ENCODE data around the gene INSL3.

Gene INSL3

GRCh38 chr19:17866964-17867486 is 45.7 kb upstream of the INSL3 start:
- H3K36me3 ChIP-seq (ENCODE audit: control insufficient read depth, low read length), result peaks cover 26% of the 10 kb centered on the region
- no peak overlapping the region for H3K27ac ChIP-seq (ENCODE audit: low read depth, low read length)
- H3F3A ChIP-seq (ENCODE audit: control insufficient read depth, insufficient read depth), result peaks cover 33% of the 10 kb centered on the region
- no peak overlapping the region for H3K4me2 ChIP-seq (ENCODE audit: low read length)
- H3K27me3 ChIP-seq (ENCODE audit: control insufficient read depth, low read length), result peaks cover 12% of the 10 kb centered on the region
- H3K9me3 ChIP-seq (ENCODE audit: control insufficient read depth, insufficient read depth, low read length), result no peaks in the 10 kb centered on the region
- TF ChIP-seq CTCF (IDR thresholded peaks at IDR 0.05; ENCODE audit: low read depth, low read length, poor library complexity, severe bottlenecking) (no peak), EZH2phosphoT487 (IDR thresholded peaks at IDR 0.05; ENCODE audit: borderline replicate concordance, low read length) (no peak)
- peaks cover 7% of the 10 kb centered on the region; the same call in 1 of the 2 replicates for H4K20me1 ChIP-seq (ENCODE audit: control insufficient read depth, insufficient read depth, low read depth, low read length)
- H3K9me2 ChIP-seq (replicated peaks; ENCODE audit: control insufficient read depth, low read length), result no peaks in the 10 kb centered on the region
- H3K4me3 ChIP-seq (ENCODE audit: low read length), result no peak overlapping the region
- H3K4me1 ChIP-seq (ENCODE audit: control insufficient read depth, low read length), result peaks cover 10% of the 10 kb centered on the region
- H3K79me2 ChIP-seq (ENCODE audit: control insufficient read depth, low read length), result peaks cover 7% of the 10 kb centered on the region

- no peaks in the 10 kb centered on the region for H3K9me3 ChIP-seq (ENCODE audit: control insufficient read depth, insufficient read depth, low read length)
- peaks cover 7% of the 10 kb centered on the region for H3K27me3 ChIP-seq (ENCODE audit: control insufficient read depth, low read length)
- peaks cover 39% of the 10 kb centered on the region for H3F3A ChIP-seq (ENCODE audit: control insufficient read depth, insufficient read depth)
- peaks cover 13% of the 10 kb centered on the region; the same call in 1 of the 2 replicates for H4K20me1 ChIP-seq (ENCODE audit: control insufficient read depth, insufficient read depth, low read depth, low read length)
- no peak overlapping the region for H3K27ac ChIP-seq (ENCODE audit: low read depth, low read length)
- peaks cover 13% of the 10 kb centered on the region for H3K4me1 ChIP-seq (ENCODE audit: control insufficient read depth, low read length)
- no peak overlapping the region for H3K4me2 ChIP-seq (ENCODE audit: low read length)
- no peak for TF ChIP-seq EZH2phosphoT487 (IDR thresholded peaks at IDR 0.05; ENCODE audit: borderline replicate concordance, low read length)
- no peak for TF ChIP-seq CTCF (IDR thresholded peaks at IDR 0.05; ENCODE audit: low read depth, low read length, poor library complexity, severe bottlenecking)
- H3K79me2 ChIP-seq (ENCODE audit: control insufficient read depth, low read length), result peaks cover 13% of the 10 kb centered on the region
- H3K36me3 ChIP-seq (ENCODE audit: control insufficient read depth, low read length), result peaks cover 32% of the 10 kb centered on the region
- H3K4me3 ChIP-seq (ENCODE audit: low read length), result no peak overlapping the region
- no peaks in the 10 kb centered on the region for H3K9me2 ChIP-seq (replicated peaks; ENCODE audit: control insufficient read depth, low read length)
Measured at GRCh38 chr19:17866312-17866963, 45.1 kb upstream of the INSL3 start.

GRCh38 chr19:17865364-17866311 is 44.3 kb upstream of the INSL3 start:
- Histone ChIP-seq H3K27ac (ENCODE audit: low read depth, low read length) (no peak overlapping the region), H3K27me3 (ENCODE audit: control insufficient read depth, low read length) (peaks cover 3% of the 10 kb centered on the region; the same call in 1 of the 2 replicates), H3K4me2 (ENCODE audit: low read length) (no peak overlapping the region), H3K79me2 (ENCODE audit: control insufficient read depth, low read length) (peaks cover 21% of the 10 kb centered on the region), H3K4me1 (ENCODE audit: control insufficient read depth, low read length) (peaks cover 19% of the 10 kb centered on the region), H3K36me3 (ENCODE audit: control insufficient read depth, low read length) (peaks cover 40% of the 10 kb centered on the region), H3F3A (ENCODE audit: control insufficient read depth, insufficient read depth) (peaks cover 46% of the 10 kb centered on the region), H3K9me2 (replicated peaks; ENCODE audit: control insufficient read depth, low read length) (no peaks in the 10 kb centered on the region), H3K9me3 (ENCODE audit: control insufficient read depth, insufficient read depth, low read length) (no peaks in the 10 kb centered on the region), H4K20me1 (ENCODE audit: control insufficient read depth, insufficient read depth, low read depth, low read length) (peaks cover 21% of the 10 kb centered on the region), H3K4me3 (ENCODE audit: low read length) (no peak overlapping the region)
- TF ChIP-seq CTCF (IDR thresholded peaks at IDR 0.05; ENCODE audit: low read depth, low read length, poor library complexity, severe bottlenecking) (no peak), EZH2phosphoT487 (IDR thresholded peaks at IDR 0.05; ENCODE audit: borderline replicate concordance, low read length) (no peak)
